Astrocyte (in vitro differentiated cells and primary cell): ENCODE measurements around the gene GPHN. TPM values are rescaled to one million over a fixed set of nuclear protein-coding genes. Genes with fewer than 3 reads are reported as not detected.

Experiments
- DNase-seq: peaks from one replicate; pipeline ENCODE4 v3.0.0-alpha.2; 2010; ENCODE audit warnings: low read depth
- FAIRE-seq: peaks from 2 replicates; lab custom pipeline; 2011; peaks lifted over from hg19 to GRCh38; lab: Jason Lieb, UNC
- H2AFZ ChIP-seq: 2 replicates; pipeline ENCODE4 v1.6.0; 2012; ENCODE audit warnings: low read depth, low read length, inconsistent platforms
- H3K27ac ChIP-seq: 2 replicates; pipeline ENCODE4 v1.5.1; 2011; ENCODE audit warnings: low read depth, low read length, inconsistent platforms
- H3K27me3 ChIP-seq: 2 replicates; pipeline ENCODE4 v1.6.0; 2011; ENCODE audit warnings: low read length, inconsistent platforms; ENCODE audit not compliant: insufficient read depth
- H3K36me3 ChIP-seq: 2 replicates; pipeline ENCODE4 v1.5.1; 2011; ENCODE audit warnings: low read length, inconsistent platforms; ENCODE audit not compliant: insufficient read depth
- H3K4me1 ChIP-seq: 2 replicates; pipeline ENCODE4 v1.5.1; 2011; ENCODE audit warnings: low read length, inconsistent platforms; ENCODE audit not compliant: insufficient read depth
- H3K4me2 ChIP-seq: 2 replicates; pipeline ENCODE4 v1.6.0; 2012; ENCODE audit warnings: low read length, inconsistent platforms
- H3K4me3 ChIP-seq: 2 replicates; pipeline ENCODE4 v1.5.1; 2011; ENCODE audit warnings: low read depth, mild to moderate bottlenecking, low read length, inconsistent platforms; ENCODE audit not compliant: insufficient read depth
- H3K79me2 ChIP-seq: 2 replicates; pipeline ENCODE4 v1.6.0; 2012; ENCODE audit warnings: mild to moderate bottlenecking, low read length, inconsistent platforms; ENCODE audit not compliant: insufficient read depth
- H3K9ac ChIP-seq: 2 replicates; pipeline ENCODE4 v1.6.0; 2012; ENCODE audit warnings: mild to moderate bottlenecking, low read length, inconsistent platforms
- H3K9me3 ChIP-seq: 2 replicates; pipeline ENCODE4 v1.5.1; 2012; ENCODE audit warnings: low read depth, mild to moderate bottlenecking, low read length, inconsistent platforms; ENCODE audit not compliant: insufficient read depth
- H4K20me1 ChIP-seq: 2 replicates; pipeline ENCODE4 v1.6.0; 2012; ENCODE audit warnings: low read length, inconsistent platforms; ENCODE audit not compliant: insufficient read depth
- H3K27ac Mint-ChIP-seq: one replicate; pipeline ENCODE4 v1.8.0; 2021; ENCODE audit warnings: mild to moderate bottlenecking, mixed read lengths; ENCODE audit not compliant: unreplicated experiment
- H3K27me3 Mint-ChIP-seq: one replicate; pipeline ENCODE4 v1.8.0; 2021; ENCODE audit warnings: low read depth, mixed read lengths; ENCODE audit not compliant: unreplicated experiment
- H3K36me3 Mint-ChIP-seq: one replicate; pipeline ENCODE4 v1.8.0; 2021; ENCODE audit warnings: low read depth, mixed read lengths; ENCODE audit not compliant: unreplicated experiment
- H3K4me1 Mint-ChIP-seq: one replicate; pipeline ENCODE4 v1.8.0; 2021; ENCODE audit warnings: low read depth, mixed read lengths; ENCODE audit not compliant: unreplicated experiment
- H3K4me3 Mint-ChIP-seq: one replicate; pipeline ENCODE4 v1.8.0; 2021; ENCODE audit warnings: mild to moderate bottlenecking, moderate library complexity, mixed read lengths; ENCODE audit not compliant: unreplicated experiment
- H3K9me3 Mint-ChIP-seq: one replicate; pipeline ENCODE4 v1.8.0; 2021; ENCODE audit warnings: mild to moderate bottlenecking, mixed read lengths; ENCODE audit not compliant: unreplicated experiment
- EZH2 ChIP-seq: IDR thresholded peaks from 2 replicates; pipeline ENCODE4 v1.6.1; 2012; ENCODE audit warnings: mild to moderate bottlenecking, low read length, inconsistent platforms; ENCODE audit not compliant: insufficient read depth
- total RNA-seq: library from RNA; stranded (reverse); gene quantifications from 2 replicates; pipeline ENCODE4 v1.2.1, GENCODE V29; 2021
- TF ChIP-seq, protein P1 (sequence below): IDR thresholded peaks from 2 replicates; pipeline ENCODE4 v1.5.1; 2011; ENCODE audit warnings: low read depth, mild to moderate bottlenecking, inconsistent platforms, low read length, moderate library complexity; ENCODE audit not compliant: insufficient read depth

Gene GPHN
- total RNA-seq, 1 donor from 2014 or later = 6.9 TPM

- Histone ChIP-seq H2AFZ (no peak overlapping the region), H4K20me1 (no peaks in the 10 kb centered on the region), H3K4me2 (no peak overlapping the region), H3K4me1 (no peaks in the 10 kb centered on the region), H3K27ac (no peak overlapping the region), H3K79me2 (no peaks in the 10 kb centered on the region), H3K4me3 (no peak overlapping the region), H3K9me3 (no peaks in the 10 kb centered on the region), H3K9ac (no peak overlapping the region), H3K27me3 (no peaks in the 10 kb centered on the region), H3K36me3 (no peaks in the 10 kb centered on the region)
- Mint-ChIP-seq H3K36me3 (peaks cover 2% of the 10 kb centered on the region), H3K27ac (no peak overlapping the region), H3K9me3 (peaks cover 6% of the 10 kb centered on the region), H3K4me3 (no peak overlapping the region), H3K4me1 (no peaks in the 10 kb centered on the region), H3K27me3 (no peaks in the 10 kb centered on the region)
- TF ChIP-seq EZH2 = no peak
- TF ChIP-seq, protein P1, sequence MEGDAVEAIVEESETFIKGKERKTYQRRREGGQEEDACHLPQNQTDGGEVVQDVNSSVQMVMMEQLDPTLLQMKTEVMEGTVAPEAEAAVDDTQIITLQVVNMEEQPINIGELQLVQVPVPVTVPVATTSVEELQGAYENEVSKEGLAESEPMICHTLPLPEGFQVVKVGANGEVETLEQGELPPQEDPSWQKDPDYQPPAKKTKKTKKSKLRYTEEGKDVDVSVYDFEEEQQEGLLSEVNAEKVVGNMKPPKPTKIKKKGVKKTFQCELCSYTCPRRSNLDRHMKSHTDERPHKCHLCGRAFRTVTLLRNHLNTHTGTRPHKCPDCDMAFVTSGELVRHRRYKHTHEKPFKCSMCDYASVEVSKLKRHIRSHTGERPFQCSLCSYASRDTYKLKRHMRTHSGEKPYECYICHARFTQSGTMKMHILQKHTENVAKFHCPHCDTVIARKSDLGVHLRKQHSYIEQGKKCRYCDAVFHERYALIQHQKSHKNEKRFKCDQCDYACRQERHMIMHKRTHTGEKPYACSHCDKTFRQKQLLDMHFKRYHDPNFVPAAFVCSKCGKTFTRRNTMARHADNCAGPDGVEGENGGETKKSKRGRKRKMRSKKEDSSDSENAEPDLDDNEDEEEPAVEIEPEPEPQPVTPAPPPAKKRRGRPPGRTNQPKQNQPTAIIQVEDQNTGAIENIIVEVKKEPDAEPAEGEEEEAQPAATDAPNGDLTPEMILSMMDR = no peak
- DNase-seq (no peak), FAIRE-seq (no peak)
Measured at GRCh38 chr14:66790101-66790500, 282.2 kb downstream of the GPHN start.

GRCh38 chr14:66802962-66803361 is 295.0 kb downstream of the GPHN start:
- no peaks in the 10 kb centered on the region for H3K36me3 ChIP-seq
- Mint-ChIP-seq H3K27ac (no peak overlapping the region), H3K9me3 (peaks cover 13% of the 10 kb centered on the region), H3K4me3 (no peak overlapping the region), H3K4me1 (no peaks in the 10 kb centered on the region), H3K36me3 (peaks cover 4% of the 10 kb centered on the region), H3K27me3 (no peaks in the 10 kb centered on the region)
- H2AFZ ChIP-seq = no peak overlapping the region
- DNase-seq (no peak), FAIRE-seq (no peak)
- H3K9me3 ChIP-seq = peaks cover 3% of the 10 kb centered on the region
- no peaks in the 10 kb centered on the region for H4K20me1 ChIP-seq
- no peak overlapping the region for H3K4me2 ChIP-seq
- H3K4me3 ChIP-seq = no peak overlapping the region
- no peak overlapping the region for H3K27ac ChIP-seq
- no peaks in the 10 kb centered on the region for H3K79me2 ChIP-seq
- TF ChIP-seq EZH2 = no peak
- TF ChIP-seq, protein P1 = no peak
- H3K27me3 ChIP-seq = no peaks in the 10 kb centered on the region
- no peak overlapping the region for H3K9ac ChIP-seq
- H3K4me1 ChIP-seq = no peaks in the 10 kb centered on the region

DNA sequence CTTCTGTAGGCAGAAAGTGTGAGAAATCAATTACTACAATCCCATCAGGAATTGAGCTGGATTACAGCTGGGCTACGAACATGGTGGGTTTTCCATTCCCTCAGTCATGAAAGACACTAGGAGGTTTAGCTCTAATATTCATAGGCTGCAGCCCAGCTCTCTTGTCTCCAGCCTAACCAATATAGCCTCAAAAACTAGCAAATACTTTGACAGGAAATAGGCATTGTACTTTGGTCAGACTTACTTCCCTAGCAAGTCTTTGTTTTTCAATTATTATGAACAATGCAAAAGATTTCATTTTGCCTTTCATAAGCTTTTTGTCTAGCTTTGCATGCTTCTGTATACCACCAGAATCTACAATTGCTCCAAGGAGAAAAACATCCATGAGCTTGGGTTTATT is 296.2 kb downstream of the GPHN start:
- Histone ChIP-seq H3K79me2 (no peaks in the 10 kb centered on the region), H3K4me1 (no peaks in the 10 kb centered on the region), H2AFZ (no peak overlapping the region), H4K20me1 (no peaks in the 10 kb centered on the region), H3K9me3 (peaks cover 3% of the 10 kb centered on the region), H3K36me3 (no peaks in the 10 kb centered on the region), H3K9ac (no peak overlapping the region), H3K27me3 (no peaks in the 10 kb centered on the region), H3K4me3 (no peak overlapping the region), H3K4me2 (no peak overlapping the region), H3K27ac (no peak overlapping the region)
- no peak for DNase-seq
- Mint-ChIP-seq H3K4me3 (no peak overlapping the region), H3K36me3 (peaks cover 4% of the 10 kb centered on the region), H3K27me3 (no peaks in the 10 kb centered on the region), H3K27ac (no peak overlapping the region), H3K9me3 (peaks cover 13% of the 10 kb centered on the region), H3K4me1 (no peaks in the 10 kb centered on the region)
- no peak for FAIRE-seq
- TF ChIP-seq EZH2 = no peak
- TF ChIP-seq, protein P1 = no peak
